ENCODE results near the gene RHBG. TPM values are rescaled to one million over a fixed set of nuclear protein-coding genes. Genes with fewer than 3 reads are reported as not detected.

The RHBG gene
- total and polyA plus RNA-seq, 5 experiments from 2014 or later: not detected

GRCh38 chr1:156427957-156428356 lies 58.9 kb downstream of the RHBG start:
- no peak for ATAC-seq
- Mint-ChIP-seq H3K9me3 (no peaks in the 10 kb centered on the region), H3K4me3 (no peak overlapping the region), H3K27ac (no peak overlapping the region), H3K4me1 (peaks cover 0 to 9% (median 2%) of the 10 kb centered on the region in 4 donors), H3K36me3 (no peaks in the 10 kb centered on the region), H3K27me3 (peaks cover 55 to 95% (median 84%) of the 10 kb centered on the region in 5 donors)
- DNase-seq: no peak
- POLR2A ChIA-PET: interaction anchor here (0.6 kb wide), 2 partner anchors 9 to 177 kb away, joined by 3 to 4 read pairs; no protein-coding TSS in a partner anchor

- no peaks in the 10 kb centered on the region for H3K9me3 Mint-ChIP-seq
- no peaks in the 10 kb centered on the region for H3K36me3 Mint-ChIP-seq
- no peak for ATAC-seq
- no peak for DNase-seq
- H3K4me1 Mint-ChIP-seq: peaks cover 0 to 11% (median 2%) of the 10 kb centered on the region in 4 donors
- POLR2A ChIA-PET: interaction anchor here (1.0 kb wide), 1 partner anchor 29 kb away, joined by 3 read pairs; no protein-coding TSS in a partner anchor
- no peak overlapping the region for H3K4me3 Mint-ChIP-seq
- no peak overlapping the region for H3K27ac Mint-ChIP-seq
- H3K27me3 Mint-ChIP-seq: peaks cover 57 to 95% (median 85%) of the 10 kb centered on the region in 5 donors
Observed at GRCh38 chr1:156428746-156429288, 59.8 kb downstream of the RHBG start.

DNA sequence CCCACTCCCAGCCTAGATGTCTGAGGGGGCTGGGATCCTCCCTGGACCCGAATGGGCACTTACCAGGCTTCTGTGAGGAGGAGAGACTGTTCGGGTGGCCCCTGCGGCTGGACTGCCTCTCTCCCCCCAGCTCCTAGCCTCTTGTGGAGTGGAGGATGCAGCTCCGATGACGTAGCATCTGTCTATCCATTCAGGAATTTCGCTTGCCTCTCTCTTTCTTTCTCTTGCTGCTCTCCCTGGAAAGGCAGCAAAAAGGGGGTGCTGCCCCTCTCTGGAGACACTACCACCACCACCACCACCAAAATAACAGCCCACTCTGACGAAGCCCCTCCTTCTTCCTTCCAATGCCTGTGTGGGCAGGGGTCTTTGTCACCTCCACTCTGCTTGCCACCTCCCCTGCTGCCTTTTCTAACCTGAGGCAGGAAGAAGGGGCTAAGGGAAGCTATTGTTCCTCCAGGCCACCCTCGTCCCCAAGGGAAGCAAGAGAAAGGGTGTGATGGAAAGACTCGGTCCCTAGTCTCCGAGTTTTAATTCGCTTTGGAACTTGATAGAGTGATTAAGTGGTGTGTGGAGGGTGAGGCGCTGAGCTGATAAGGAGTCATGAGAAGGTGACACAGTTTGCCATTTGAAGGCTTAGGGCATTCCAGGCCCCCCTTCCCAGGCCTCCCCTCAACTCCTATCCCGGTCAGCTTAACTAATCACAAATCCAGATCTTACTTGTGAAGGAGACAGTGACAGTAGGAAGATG lies 60.5 kb downstream of the RHBG start:
- no peaks in the 10 kb centered on the region for H3K36me3 Mint-ChIP-seq
- H3K27me3 Mint-ChIP-seq: peaks cover 61 to 95% (median 85%) of the 10 kb centered on the region in 5 donors
- H3K4me3 Mint-ChIP-seq: no peak overlapping the region

DNA sequence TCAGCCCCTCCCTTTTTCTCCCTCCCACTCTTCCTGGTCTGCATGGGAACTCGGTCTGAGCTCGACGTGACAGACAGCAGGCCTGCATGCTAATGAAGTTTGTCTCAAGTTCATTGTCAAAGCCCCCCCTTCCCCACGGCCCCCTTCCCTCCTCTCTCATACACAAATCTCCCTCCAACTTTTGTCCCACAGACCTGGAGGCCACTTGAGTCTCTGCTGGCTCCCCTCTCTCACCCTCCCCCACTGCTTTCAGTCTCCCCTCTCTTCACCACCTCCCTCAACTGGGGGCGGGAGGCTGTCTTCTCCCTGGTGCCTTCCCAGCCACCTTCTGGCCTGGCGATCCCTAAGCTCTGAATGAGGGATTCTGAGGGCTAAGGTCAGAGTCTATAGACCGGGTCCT lies 61.3 kb downstream of the RHBG start:
- Mint-ChIP-seq H3K4me1 (peaks cover 5 to 14% (median 6%) of the 10 kb centered on the region in 4 donors), H3K27ac (no peak overlapping the region), H3K27me3 (peaks cover 64 to 95% (median 88%) of the 10 kb centered on the region in 5 donors), H3K36me3 (peaks cover 0 to 4% (median 0%) of the 10 kb centered on the region in 3 donors), H3K4me3 (no peak overlapping the region), H3K9me3 (peaks cover 0 to 2% (median 0%) of the 10 kb centered on the region in 9 donors)
- POLR2A ChIA-PET: no interaction called here
- ATAC-seq (no peak), DNase-seq (no peak)

More for the DNA sequence above, 60.5 kb downstream of the RHBG start:
- ATAC-seq: no peak
- H3K4me1 Mint-ChIP-seq: peaks cover 0 to 11% (median 2%) of the 10 kb centered on the region in 4 donors
- no peak for DNase-seq
- peak overlapping the region in 1 of 10 donors; percentile 40 for H3K27ac Mint-ChIP-seq
- no peaks in the 10 kb centered on the region for H3K9me3 Mint-ChIP-seq
- POLR2A ChIA-PET: interaction anchor here (1.0 kb wide), 1 partner anchor 28 kb away, joined by 3 read pairs; no protein-coding TSS in a partner anchor

- Mint-ChIP-seq H3K4me1 (peaks cover 8 to 17% (median 10%) of the 10 kb centered on the region in 4 donors), H3K27me3 (peaks cover 67 to 100% (median 92%) of the 10 kb centered on the region in 5 donors), H3K36me3 (peaks cover 0 to 7% (median 0%) of the 10 kb centered on the region in 3 donors)
Observed at GRCh38 chr1:156430866-156431265, 61.9 kb downstream of the RHBG start.

DNA sequence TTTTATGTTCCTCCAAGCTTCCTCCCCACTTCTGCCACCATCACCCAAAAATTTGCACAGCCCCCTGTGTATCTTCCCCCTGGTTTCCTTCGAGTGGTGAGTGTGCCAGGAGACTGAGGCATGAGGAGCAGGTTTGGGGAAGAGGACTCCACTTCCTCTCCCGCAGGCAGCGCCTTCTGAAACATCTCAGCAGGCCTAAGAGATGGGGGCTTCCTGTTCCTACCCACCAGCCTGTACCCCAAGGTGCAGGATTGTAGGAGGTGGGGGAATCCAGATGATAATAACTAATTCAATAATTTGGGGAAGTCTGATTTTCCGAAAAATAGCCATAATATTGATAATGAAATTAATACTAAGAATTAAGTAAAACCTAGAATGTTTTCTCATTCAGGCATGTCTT lies 62.4 kb downstream of the RHBG start:
- H3K36me3 Mint-ChIP-seq: peaks cover 0 to 7% (median 0%) of the 10 kb centered on the region in 3 donors
- POLR2A ChIA-PET: interaction anchor here (1.1 kb wide), 1 partner anchor 10 kb away, joined by 3 read pairs; no protein-coding TSS in a partner anchor
- H3K4me3 Mint-ChIP-seq: no peak overlapping the region
- H3K27me3 Mint-ChIP-seq: peaks cover 67 to 100% (median 89%) of the 10 kb centered on the region in 5 donors
- H3K4me1 Mint-ChIP-seq: peaks cover 8 to 16% (median 12%) of the 10 kb centered on the region in 4 donors
- ATAC-seq: no peak
- DNase-seq: no peak
- H3K9me3 Mint-ChIP-seq: peaks cover 0 to 2% (median 0%) of the 10 kb centered on the region in 9 donors
- no peak overlapping the region for H3K27ac Mint-ChIP-seq

More at GRCh38 chr1:156430866-156431265, 61.9 kb downstream of the RHBG start:
- POLR2A ChIA-PET: interaction anchor here (0.6 kb wide), 1 partner anchor 67 kb away, joined by 3 read pairs; no protein-coding TSS in a partner anchor
- Mint-ChIP-seq H3K4me3 (no peak overlapping the region), H3K27ac (no peak overlapping the region), H3K9me3 (peaks cover 0 to 2% (median 0%) of the 10 kb centered on the region in 9 donors)
- DNase-seq (no peak), ATAC-seq (no peak)

DNA sequence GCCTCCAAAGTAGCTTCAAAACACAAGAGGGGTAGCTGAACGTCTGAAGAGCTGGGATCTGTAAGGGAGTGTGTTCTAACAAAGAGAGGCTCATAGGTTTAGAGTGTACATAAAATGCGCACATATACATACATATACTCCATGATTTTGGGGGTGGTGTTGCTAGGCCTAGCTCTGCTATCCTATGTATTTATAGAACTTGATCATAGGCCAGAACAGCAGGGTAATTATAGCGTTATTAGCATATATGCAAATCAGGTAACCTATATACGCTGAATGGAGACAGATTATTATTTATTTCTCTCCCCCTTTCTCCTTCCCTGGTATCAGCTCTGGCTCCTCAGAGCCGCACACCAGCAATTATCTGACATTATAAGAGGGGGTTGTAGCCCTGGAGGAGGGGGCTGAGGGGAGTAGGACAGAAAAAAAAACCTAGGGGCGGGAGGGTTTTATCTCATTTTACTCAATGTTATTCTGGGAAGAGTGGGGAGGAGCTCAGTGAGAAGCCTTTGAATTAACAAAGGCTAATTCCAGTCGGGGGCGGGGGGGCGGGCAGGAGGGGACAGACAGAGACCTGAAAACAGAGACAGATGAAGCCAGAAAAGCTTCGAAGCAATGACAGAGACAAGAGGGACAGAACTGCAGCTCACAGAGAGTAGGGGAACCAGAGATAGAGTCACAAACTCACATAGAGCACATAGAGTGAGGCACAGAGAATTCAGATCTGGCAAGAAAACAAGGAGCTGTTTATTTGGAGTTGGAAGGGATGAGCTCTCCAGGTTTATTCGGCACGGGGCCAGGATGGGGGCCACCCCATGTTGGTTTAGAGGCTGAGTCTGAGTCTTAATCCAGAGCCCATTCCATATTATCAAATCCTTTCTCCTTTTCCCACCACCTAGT lies 63.0 kb downstream of the RHBG start:
- POLR2A ChIA-PET: interaction anchor here (1.1 kb wide), 1 partner anchor 10 kb away, joined by 3 read pairs; no protein-coding TSS in a partner anchor
- no peak for DNase-seq
- Mint-ChIP-seq H3K36me3 (peaks cover 0 to 7% (median 0%) of the 10 kb centered on the region in 3 donors), H3K27me3 (peaks cover 66 to 100% (median 89%) of the 10 kb centered on the region in 5 donors), H3K4me1 (peaks cover 11 to 21% (median 15%) of the 10 kb centered on the region in 4 donors), H3K4me3 (no peak overlapping the region), H3K9me3 (peaks cover 0 to 2% (median 0%) of the 10 kb centered on the region in 9 donors), H3K27ac (no peak overlapping the region)
- ATAC-seq: no peak

GRCh38 chr1:156432669-156433018 lies 63.6 kb downstream of the RHBG start:
- Mint-ChIP-seq H3K4me1 (peaks cover 17 to 26% (median 19%) of the 10 kb centered on the region in 4 donors), H3K36me3 (peaks cover 0 to 7% (median 0%) of the 10 kb centered on the region in 3 donors), H3K9me3 (peaks cover 0 to 2% (median 0%) of the 10 kb centered on the region in 9 donors), H3K4me3 (no peak overlapping the region), H3K27ac (no peak overlapping the region), H3K27me3 (peaks cover 66 to 100% (median 89%) of the 10 kb centered on the region in 5 donors)
- POLR2A ChIA-PET: interaction anchor here (1.1 kb wide), 1 partner anchor 11 kb away, joined by 3 read pairs; no protein-coding TSS in a partner anchor
- DNase-seq (no peak), ATAC-seq (no peak)

GRCh38 chr1:156433032-156433431 lies 64.0 kb downstream of the RHBG start:
- POLR2A ChIA-PET: no interaction called here
- peaks cover 0 to 2% (median 0%) of the 10 kb centered on the region in 9 donors for H3K9me3 Mint-ChIP-seq
- H3K27me3 Mint-ChIP-seq: peaks cover 64 to 100% (median 88%) of the 10 kb centered on the region in 5 donors
- H3K4me3 Mint-ChIP-seq: no peak overlapping the region
- H3K27ac Mint-ChIP-seq: no peak overlapping the region
- H3K36me3 Mint-ChIP-seq: peaks cover 0 to 7% (median 0%) of the 10 kb centered on the region in 3 donors
- ATAC-seq (no peak), DNase-seq (no peak)
- H3K4me1 Mint-ChIP-seq: peaks cover 20 to 30% (median 21%) of the 10 kb centered on the region in 4 donors

DNA sequence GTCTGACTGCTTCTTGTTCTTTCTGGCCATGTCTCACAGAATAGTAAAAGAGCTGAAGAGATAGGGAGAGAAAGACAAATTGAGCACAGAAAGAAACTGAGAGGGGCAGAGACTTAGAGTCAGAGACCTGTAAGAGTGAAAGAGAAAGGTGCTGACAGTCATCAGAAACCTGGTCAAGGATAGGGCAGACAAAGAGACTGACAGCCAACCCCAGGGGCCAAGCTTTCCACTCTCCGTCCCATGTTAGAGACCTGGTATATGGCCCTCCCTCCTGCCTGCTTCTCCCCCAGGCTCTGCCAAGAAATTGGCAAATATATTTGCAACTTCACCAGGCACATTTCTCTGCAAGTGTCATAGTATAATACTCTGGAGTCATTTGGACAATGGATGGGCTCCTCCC lies 64.6 kb downstream of the RHBG start:
- POLR2A ChIA-PET: interaction anchor here (0.6 kb wide), 1 partner anchor 15 kb away, joined by 3 read pairs; no protein-coding TSS in a partner anchor
- Mint-ChIP-seq H3K27me3 (peaks cover 67 to 100% (median 86%) of the 10 kb centered on the region in 5 donors), H3K4me3 (peak overlapping the region in 1 of 10 donors; percentile 19), H3K27ac (no peak overlapping the region), H3K9me3 (peaks cover 0 to 6% (median 0%) of the 10 kb centered on the region in 9 donors), H3K4me1 (peaks cover 22 to 36% (median 25%) of the 10 kb centered on the region in 4 donors), H3K36me3 (peaks cover 0 to 7% (median 0%) of the 10 kb centered on the region in 3 donors)
- ATAC-seq (no peak), DNase-seq (no peak)

Measured in naive thymus-derived CD8-positive, alpha-beta T cell (primary cell).